Prostate gland (tissue), 2 donors: ENCODE data around the gene PTPRG.

Experiments
- POLR2A ChIP-seq: fragments of 450-650 bp; IDR thresholded peaks from one replicate; pipeline ENCODE4 v1.6.1; 2016; ENCODE audit warnings: antibody characterized with exemption, mild to moderate bottlenecking
- POLR2AphosphoS5 ChIP-seq: sonication (generic); formaldehyde crosslinking; IDR thresholded peaks from one replicate; pipeline ENCODE4 v1.6.1; 2017; ENCODE audit warnings: antibody characterized with exemption
- TF ChIP-seq, protein P1 (sequence below), 4 experiments: fragments of 200-600 bp in 2 of 4; fragments of 450-650 bp in 2 of 4; sonication (generic) in 2 of 4; IDR thresholded peaks; 1 replicate in 3 of 4; 2 replicates in 1 of 4; pipeline ENCODE4 v1.5.1; 2016 to 2019; ENCODE audit warnings: antibody characterized with exemption in 4 of 4, mild to moderate bottlenecking in 2 of 4, moderate library complexity in 2 of 4

GRCh38 chr3:61559136-61559731, 2.1 kb upstream of the PTPRG start:
- no peak for TF ChIP-seq POLR2A
- TF ChIP-seq, protein P1, sequence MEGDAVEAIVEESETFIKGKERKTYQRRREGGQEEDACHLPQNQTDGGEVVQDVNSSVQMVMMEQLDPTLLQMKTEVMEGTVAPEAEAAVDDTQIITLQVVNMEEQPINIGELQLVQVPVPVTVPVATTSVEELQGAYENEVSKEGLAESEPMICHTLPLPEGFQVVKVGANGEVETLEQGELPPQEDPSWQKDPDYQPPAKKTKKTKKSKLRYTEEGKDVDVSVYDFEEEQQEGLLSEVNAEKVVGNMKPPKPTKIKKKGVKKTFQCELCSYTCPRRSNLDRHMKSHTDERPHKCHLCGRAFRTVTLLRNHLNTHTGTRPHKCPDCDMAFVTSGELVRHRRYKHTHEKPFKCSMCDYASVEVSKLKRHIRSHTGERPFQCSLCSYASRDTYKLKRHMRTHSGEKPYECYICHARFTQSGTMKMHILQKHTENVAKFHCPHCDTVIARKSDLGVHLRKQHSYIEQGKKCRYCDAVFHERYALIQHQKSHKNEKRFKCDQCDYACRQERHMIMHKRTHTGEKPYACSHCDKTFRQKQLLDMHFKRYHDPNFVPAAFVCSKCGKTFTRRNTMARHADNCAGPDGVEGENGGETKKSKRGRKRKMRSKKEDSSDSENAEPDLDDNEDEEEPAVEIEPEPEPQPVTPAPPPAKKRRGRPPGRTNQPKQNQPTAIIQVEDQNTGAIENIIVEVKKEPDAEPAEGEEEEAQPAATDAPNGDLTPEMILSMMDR (IDR thresholded peaks at IDR 0.05), result no peak
- no peak for TF ChIP-seq POLR2AphosphoS5
